WTC11 (cell line): ENCODE data around the gene CPB1. TPM values are rescaled to one million over a fixed set of nuclear protein-coding genes. Genes with fewer than 3 reads are reported as not detected.

Experiments
- ATAC-seq: fragments of 200-7000 bp; cut with Tn5 transposase; 2 replicates; pipeline ENCODE4 v1.10.0; 2021; ENCODE audit warnings: mild to moderate bottlenecking, moderate library complexity
- CTCF ChIA-PET: fragments of 300-600 bp; sonication (Branson Sonifier 250); formaldehyde crosslinking; loops from one replicate; lab custom pipeline; 2021; ENCODE audit warnings: antibody characterized with exemption; lab: Charles Lee
- POLR2A ChIA-PET: fragments of 350-600 bp; sonication (Branson Sonifier 250); formaldehyde crosslinking; loops from one replicate; lab custom pipeline; 2021; ENCODE audit warnings: antibody characterized with exemption; lab: Charles Lee
- DNase-seq: peaks from one replicate; pipeline ENCODE4 v3.0.0; 2021; ENCODE audit warnings: low spot score
- H3K27ac Mint-ChIP-seq: 2 replicates; pipeline ENCODE4 v1.8.0; 2021; ENCODE audit warnings: mixed read lengths
- H3K27me3 Mint-ChIP-seq: 2 replicates; pipeline ENCODE4 v1.8.0; 2021; ENCODE audit warnings: low read depth, mild to moderate bottlenecking, moderate library complexity, mixed read lengths
- H3K36me3 Mint-ChIP-seq: 2 replicates; pipeline ENCODE4 v1.8.0; 2021; ENCODE audit warnings: mixed read lengths
- H3K4me1 Mint-ChIP-seq: 2 replicates; pipeline ENCODE4 v1.8.0; 2022; ENCODE audit warnings: mixed read lengths
- H3K4me3 Mint-ChIP-seq: 2 replicates; pipeline ENCODE4 v1.8.0; 2021; ENCODE audit warnings: mild to moderate bottlenecking, moderate library complexity, mixed read lengths
- H3K9me3 Mint-ChIP-seq: 2 replicates; pipeline ENCODE4 v1.8.0; 2021; ENCODE audit warnings: mixed read lengths
- AFF4 ChIP-seq: sonication (generic); formaldehyde crosslinking; IDR thresholded peaks from 2 replicates; pipeline ENCODE4 v1.8.1; 2023; ENCODE audit warnings: mild to moderate bottlenecking, missing genetic modification reagents, borderline replicate concordance
- ARID4B ChIP-seq: sonication (generic); formaldehyde crosslinking; IDR thresholded peaks from 2 replicates; pipeline ENCODE4 v1.8.0; 2023; ENCODE audit warnings: missing genetic modification reagents, mild to moderate bottlenecking, borderline replicate concordance
- FOXK1 ChIP-seq: sonication (generic); formaldehyde crosslinking; IDR thresholded peaks from 2 replicates; pipeline ENCODE4 v1.8.0; 2022; ENCODE audit warnings: mild to moderate bottlenecking, moderate library complexity, missing genetic modification reagents
- FOXP4 ChIP-seq: sonication (generic); formaldehyde crosslinking; IDR thresholded peaks from 2 replicates; pipeline ENCODE4 v1.8.0; 2022; ENCODE audit warnings: mild to moderate bottlenecking, missing genetic modification reagents
- HMGA2 ChIP-seq: fragments of 250-450 bp; sonication (Bioruptor Pico); IDR thresholded peaks from 2 replicates; pipeline ENCODE4 v1.4.0; 2021; ENCODE audit warnings: mild to moderate bottlenecking, moderate library complexity
- KAT7 ChIP-seq: sonication (generic); formaldehyde crosslinking; IDR thresholded peaks from 2 replicates; pipeline ENCODE4 v1.8.1; 2023; ENCODE audit warnings: missing genetic modification reagents, mild to moderate bottlenecking, borderline replicate concordance
- NFE2L1 ChIP-seq: sonication (generic); formaldehyde crosslinking; IDR thresholded peaks from 2 replicates; pipeline ENCODE4 v1.8.1; 2023; ENCODE audit warnings: missing genetic modification reagents
- NFYB ChIP-seq: sonication (generic); formaldehyde crosslinking; conservative IDR thresholded peaks from 2 replicates; pipeline ENCODE4 v1.8.0; 2022; ENCODE audit warnings: low read depth, missing genetic modification reagents
- NR2C2 ChIP-seq: sonication (generic); formaldehyde crosslinking; IDR thresholded peaks from 2 replicates; pipeline ENCODE4 v1.8.0; 2022; ENCODE audit warnings: mild to moderate bottlenecking, missing genetic modification reagents
- NR3C1 ChIP-seq: sonication (generic); formaldehyde crosslinking; conservative IDR thresholded peaks from 2 replicates; pipeline ENCODE4 v1.8.1; 2023; ENCODE audit warnings: low read depth, mild to moderate bottlenecking, missing genetic modification reagents
- RORB ChIP-seq: fragments of 250-450 bp; sonication (Bioruptor Pico); IDR thresholded peaks from 2 replicates; pipeline ENCODE4 v1.9.0; 2021; ENCODE audit warnings: mild to moderate bottlenecking
- SMAD3 ChIP-seq: sonication (generic); formaldehyde crosslinking; IDR thresholded peaks from 2 replicates; pipeline ENCODE4 v1.8.0; 2022; ENCODE audit warnings: missing genetic modification reagents, mild to moderate bottlenecking, borderline replicate concordance
- SMAD4 ChIP-seq: sonication (generic); formaldehyde crosslinking; IDR thresholded peaks from 2 replicates; pipeline ENCODE4 v1.8.0; 2022; ENCODE audit warnings: mild to moderate bottlenecking, missing genetic modification reagents
- TCF7 ChIP-seq: sonication (generic); formaldehyde crosslinking; IDR thresholded peaks from 2 replicates; pipeline ENCODE4 v1.8.0; 2022; ENCODE audit warnings: mild to moderate bottlenecking, low read depth, missing genetic modification reagents, moderate library complexity
- ZNF219 ChIP-seq: sonication (generic); formaldehyde crosslinking; IDR thresholded peaks from 2 replicates; pipeline ENCODE4 v1.8.0; 2023; ENCODE audit warnings: missing genetic modification reagents, mild to moderate bottlenecking, borderline replicate concordance
- ZNF232 ChIP-seq: sonication (generic); formaldehyde crosslinking; IDR thresholded peaks from 2 replicates; pipeline ENCODE4 v1.8.0; 2022; ENCODE audit warnings: mild to moderate bottlenecking, missing genetic modification reagents
- ZNF281 ChIP-seq: sonication (generic); formaldehyde crosslinking; IDR thresholded peaks from 2 replicates; pipeline ENCODE4 v1.8.0; 2023; ENCODE audit warnings: mild to moderate bottlenecking, missing genetic modification reagents
- ZNF423 ChIP-seq: fragments of 250-450 bp; sonication (Bioruptor Pico); IDR thresholded peaks from 2 replicates; pipeline ENCODE4 v2.1.2; 2022; ENCODE audit warnings: mild to moderate bottlenecking, moderate library complexity
- total RNA-seq: library from RNA; stranded (reverse); gene quantifications from 3 replicates; pipeline ENCODE4 v1.2.3, GENCODE V29; 2021

CPB1 gene
- total RNA-seq, 1 experiment from 2014 or later: 5.0 TPM

- H3K27me3 Mint-ChIP-seq: no peaks in the 10 kb centered on the region
- TF ChIP-seq ZNF232 (CRISPR knock-in tag): no peak
- no peak for TF ChIP-seq ARID4B
- no peak for TF ChIP-seq ZNF423
- no peak for TF ChIP-seq AFF4
- TF ChIP-seq SMAD3 (CRISPR knock-in tag): no peak
- TF ChIP-seq ZNF281: no peak
- no peak for TF ChIP-seq HMGA2 (CRISPR knock-in tag)
- TF ChIP-seq SMAD4: no peak
- TF ChIP-seq NR3C1: no peak
- TF ChIP-seq NFYB: no peak
- no peak for TF ChIP-seq FOXK1 (CRISPR knock-in tag)
- no peak for TF ChIP-seq NFE2L1 (CRISPR knock-in tag)
- no peak for TF ChIP-seq RORB (CRISPR knock-in tag)
- no peak for TF ChIP-seq KAT7 (CRISPR knock-in tag)
- no peak for TF ChIP-seq TCF7 (CRISPR knock-in tag)
- no peak for TF ChIP-seq NR2C2
- TF ChIP-seq ZNF219 (CRISPR knock-in tag): no peak
- no peak for TF ChIP-seq FOXP4 (CRISPR knock-in tag)
- TF ChIP-seq, all 79 proteins: peak for 0
- CTCF ChIA-PET: no interaction called here
- H3K27ac Mint-ChIP-seq: no peak overlapping the region
- POLR2A ChIA-PET: no interaction called here
- H3K9me3 Mint-ChIP-seq: no peaks in the 10 kb centered on the region
- H3K4me1 Mint-ChIP-seq: peaks cover 6% of the 10 kb centered on the region
- no peak for DNase-seq
- H3K4me3 Mint-ChIP-seq: no peak overlapping the region
- H3K36me3 Mint-ChIP-seq: no peaks in the 10 kb centered on the region
- ATAC-seq: no peak
These were observed 12.2 kb downstream of the CPB1 start for GRCh38 chr3:148839805-148840204.
